Measurements from ENCODE around the gene SMIM43.
"Not testable (repeated sequence)": the region's sequence is repeated elsewhere in the genome, so short reads cannot be mapped to it uniquely, and the experiment has no call there.

The SMIM43 gene

GRCh38 chr4:121734571-121734970, 30.4 kb downstream of the SMIM43 start:
- no peak for DNase-seq (ENCODE audit: low read depth)
- no peak for TF ChIP-seq CTCF (IDR thresholded peaks at IDR 0.05; ENCODE audit: insufficient read depth, low read depth, low read length, missing control alignments)
- no peak overlapping the region for H3K4me3 ChIP-seq (ENCODE audit: low read depth, low read length)

- H3K4me3 ChIP-seq (ENCODE audit: low read depth, low read length) = no peak overlapping the region
- DNase-seq (ENCODE audit: low read depth) = no peak
- no peak for TF ChIP-seq CTCF (IDR thresholded peaks at IDR 0.05; ENCODE audit: insufficient read depth, low read depth, low read length, missing control alignments)
Measured at GRCh38 chr4:121733942-121734341, 31.0 kb downstream of the SMIM43 start.

- DNase-seq (ENCODE audit: low read depth); H3K4me3 ChIP-seq (ENCODE audit: low read depth, low read length): not testable (repeated sequence)
Measured at GRCh38 chr4:121729753-121730152, 35.2 kb downstream of the SMIM43 start.

DNA sequence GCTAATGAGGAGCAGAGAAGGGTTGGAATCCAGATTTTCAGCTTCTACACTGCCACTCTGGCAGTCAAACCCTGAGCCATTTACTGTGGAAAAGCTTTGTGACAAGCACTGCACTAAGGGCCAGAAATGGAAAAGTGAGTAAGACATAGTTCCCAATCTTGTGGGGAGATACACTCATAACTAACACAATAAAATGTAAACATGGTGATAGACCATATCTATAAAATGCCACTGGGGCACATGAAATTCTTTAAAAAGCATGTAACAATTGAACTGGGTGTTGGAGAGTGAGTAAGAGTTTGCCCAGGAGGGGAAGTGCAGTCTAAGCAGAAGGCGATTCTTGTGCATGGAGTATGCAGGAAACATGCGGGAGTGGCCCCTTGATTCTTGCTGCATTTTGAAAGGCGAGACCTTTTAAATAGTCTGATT, 36.2 kb downstream of the SMIM43 start:
- no peak for DNase-seq (ENCODE audit: low read depth)
- TF ChIP-seq CTCF (IDR thresholded peaks at IDR 0.05; ENCODE audit: insufficient read depth, low read depth, low read length, missing control alignments) = no peak
- H3K4me3 ChIP-seq (ENCODE audit: low read depth, low read length) = no peak overlapping the region

- H3K4me3 ChIP-seq (ENCODE audit: low read depth, low read length) = no peak overlapping the region
- no peak for TF ChIP-seq CTCF (IDR thresholded peaks at IDR 0.05; ENCODE audit: insufficient read depth, low read depth, low read length, missing control alignments)
- no peak for DNase-seq (ENCODE audit: low read depth)
Measured at GRCh38 chr4:121728066-121728465, 36.9 kb downstream of the SMIM43 start.

- DNase-seq (ENCODE audit: low read depth) = peak; percentile 81
- peak; percentile 63 for TF ChIP-seq CTCF (IDR thresholded peaks at IDR 0.05; ENCODE audit: insufficient read depth, low read depth, low read length, missing control alignments)
- H3K4me3 ChIP-seq (ENCODE audit: low read depth, low read length) = no peak overlapping the region
Measured at GRCh38 chr4:121726642-121727268, 38.2 kb downstream of the SMIM43 start.

- no peak overlapping the region for H3K4me3 ChIP-seq (ENCODE audit: low read depth, low read length)
- DNase-seq (ENCODE audit: low read depth) = no peak
- no peak for TF ChIP-seq CTCF (IDR thresholded peaks at IDR 0.05; ENCODE audit: insufficient read depth, low read depth, low read length, missing control alignments)
Measured at GRCh38 chr4:121724671-121725070, 40.3 kb downstream of the SMIM43 start.
